ENCODE measurements around the gene BEST4.
"Not testable (repeated sequence)": the region's sequence is repeated elsewhere in the genome, so short reads cannot be mapped to it uniquely, and the experiment has no call there.

The BEST4 gene

GRCh38 chr1:44776730-44777068 is 11.3 kb downstream of the BEST4 start:
- DNase-seq, result no peak

- DNase-seq, result no peak
These were observed 11.8 kb downstream of the BEST4 start for GRCh38 chr1:44775930-44776729.

DNA sequence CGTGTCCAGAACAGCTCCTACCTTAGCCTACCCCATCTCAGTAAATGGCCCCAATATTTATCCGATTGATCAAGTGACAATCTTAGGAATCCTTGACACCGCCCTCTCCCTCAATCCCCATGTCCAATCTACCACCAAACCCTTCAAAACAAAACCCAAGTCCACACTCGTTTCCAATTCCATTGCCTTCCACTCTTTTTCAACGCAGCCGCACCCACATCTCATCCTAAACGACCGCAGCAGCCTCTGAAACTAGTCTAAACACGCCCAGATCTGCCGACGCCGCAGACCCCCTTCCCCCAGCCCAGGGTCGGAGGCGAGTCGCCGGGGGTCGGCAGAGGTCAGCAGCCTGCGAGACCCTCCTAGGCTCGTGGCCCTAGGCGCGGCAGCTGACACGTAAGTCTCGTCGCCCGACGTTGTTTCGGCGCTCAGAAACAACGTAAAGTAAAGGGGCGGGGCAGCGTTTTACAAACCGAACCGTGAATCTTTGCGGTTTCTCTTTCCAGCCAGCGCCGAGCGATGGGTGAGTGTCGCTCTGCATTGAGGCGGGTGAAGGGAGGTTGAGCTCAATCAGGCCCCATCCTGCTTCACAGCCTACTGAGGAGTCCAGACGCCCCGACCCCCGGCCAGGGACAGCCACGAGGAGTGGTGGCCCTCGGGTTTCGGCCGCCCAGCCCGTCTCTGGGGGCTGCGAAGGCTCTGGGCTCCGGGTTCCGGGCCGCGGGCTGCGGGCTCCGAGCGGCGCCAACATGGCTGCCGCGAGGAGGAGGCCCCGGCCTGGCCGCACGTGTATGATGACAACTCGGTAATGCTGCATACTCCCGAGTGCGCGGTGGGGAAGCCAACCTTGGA is 12.7 kb downstream of the BEST4 start, which contains the start of gene RPS8:
Gene RPS8, plus strand, starts transcription at position 463 of the 852 bp plus-strand sequence. Its CDS starts 57 bp downstream, at position 520.
- peak; percentile 96 for DNase-seq

- DNase-seq, result not testable (repeated sequence)
These were observed 21.5 kb downstream of the BEST4 start for GRCh38 chr1:44766421-44766820.

GRCh38 chr1:44760876-44761275 is 27.1 kb downstream of the BEST4 start:
- DNase-seq, result no peak

DNA sequence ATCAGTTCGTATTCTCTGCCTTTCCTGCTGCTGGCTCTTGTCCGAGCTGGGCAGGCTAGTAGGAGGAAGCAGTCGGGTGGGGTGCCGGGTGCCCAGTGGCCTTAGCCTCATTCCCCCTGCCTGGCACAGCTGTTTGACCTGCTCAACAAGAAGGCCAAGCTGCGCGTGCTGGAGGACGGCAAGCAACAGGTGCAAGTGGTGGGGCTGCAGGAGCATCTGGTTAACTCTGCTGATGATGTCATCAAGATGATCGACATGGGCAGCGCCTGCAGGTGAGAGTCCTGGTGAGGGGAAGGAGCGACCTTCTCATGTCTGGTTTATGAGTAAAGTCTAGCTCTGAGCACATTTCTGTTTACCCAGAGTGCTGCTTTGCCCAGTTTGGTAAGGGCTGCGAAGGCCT is 28.9 kb downstream of the BEST4 start:
- DNase-seq, result no peak

- no peak for DNase-seq
These were observed 30.6 kb downstream of the BEST4 start for GRCh38 chr1:44757420-44757819.

- no peak for DNase-seq
These were observed 40.1 kb downstream of the BEST4 start for GRCh38 chr1:44747878-44748277.

DNA sequence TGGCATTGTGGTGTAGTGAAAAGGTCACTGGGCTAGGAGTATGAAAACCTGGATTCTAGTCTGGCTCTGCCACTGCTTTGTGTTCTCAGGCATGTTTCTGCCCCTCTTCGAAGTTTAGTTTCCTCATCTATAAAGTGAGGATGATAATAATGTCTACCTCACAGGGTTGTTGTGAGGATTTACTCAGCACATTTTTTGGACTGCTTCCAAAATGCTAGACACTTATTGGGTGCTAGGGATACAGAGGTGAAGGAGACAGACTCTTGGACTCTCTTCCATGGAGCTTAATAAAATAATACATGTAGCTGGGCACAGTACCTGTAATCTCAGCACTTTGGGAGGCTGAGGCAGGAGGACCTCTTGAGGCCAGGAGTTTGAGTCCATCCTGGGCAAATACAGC is 44.8 kb downstream of the BEST4 start:
- no peak for DNase-seq

GRCh38 chr1:44740179-44740617 is 47.8 kb downstream of the BEST4 start:
- DNase-seq, result peak; percentile 27

DNA sequence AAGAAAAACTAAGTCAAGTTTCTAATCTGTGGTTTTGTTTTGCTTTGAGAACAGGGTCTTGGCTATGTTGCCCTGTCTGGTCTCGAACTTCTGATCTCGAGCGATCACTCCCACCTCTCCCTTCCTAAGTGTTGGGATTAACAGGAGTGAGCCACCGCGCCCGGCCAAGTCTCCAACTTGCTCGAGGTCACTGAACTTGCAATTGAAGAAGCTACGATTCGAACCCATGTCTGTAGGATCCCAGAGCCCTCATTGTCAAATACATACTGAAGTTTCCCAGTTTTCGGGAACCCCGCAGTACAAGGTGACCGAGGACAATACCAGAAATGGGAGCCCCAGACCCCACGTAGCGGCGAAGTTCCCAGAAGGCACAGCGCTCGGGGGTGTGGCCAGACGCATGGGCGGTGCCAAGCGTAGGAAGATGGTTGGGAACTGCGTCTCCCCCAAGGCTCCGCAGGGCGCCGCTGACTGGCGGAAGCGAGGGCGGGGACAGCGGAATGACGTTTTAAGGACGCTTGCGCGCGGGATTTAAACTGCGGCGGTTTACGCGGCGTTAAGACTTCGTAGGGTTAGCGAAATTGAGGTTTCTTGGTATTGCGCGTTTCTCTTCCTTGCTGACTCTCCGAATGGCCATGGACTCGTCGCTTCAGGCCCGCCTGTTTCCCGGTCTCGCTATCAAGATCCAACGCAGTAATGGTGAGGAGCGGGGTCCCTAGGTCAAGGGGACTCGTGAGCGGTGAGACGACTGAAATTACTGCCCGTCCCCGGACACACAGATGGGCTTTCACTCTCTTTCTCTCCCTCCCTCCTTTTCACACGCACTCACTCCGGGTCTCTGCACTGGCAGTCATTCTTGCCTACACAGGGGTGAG is 48.4 kb downstream of the BEST4 start, which contains the start of gene KIF2C:
Gene KIF2C, plus strand, starts transcription at position 531 of the 872 bp plus-strand sequence. Its CDS starts 96 bp downstream, at position 627.
- peak; percentile 99 for DNase-seq

DNA sequence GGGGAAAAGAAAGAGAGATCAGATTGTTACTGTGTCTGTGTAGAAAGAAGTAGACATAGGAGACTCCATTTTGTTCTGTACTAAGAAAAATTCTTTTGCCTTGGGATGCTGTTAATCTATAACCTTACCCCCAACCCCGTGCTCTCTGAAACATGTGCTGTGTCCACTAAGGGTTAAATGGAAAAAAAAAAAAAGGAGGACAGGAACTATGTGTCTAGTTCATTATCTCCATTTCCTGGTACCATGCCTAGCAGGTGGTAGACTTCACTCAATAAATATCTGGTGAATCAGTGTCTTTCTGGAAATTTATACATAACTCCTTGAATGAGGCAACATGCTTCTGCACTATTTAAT is 49.0 kb downstream of the BEST4 start:
- not testable (repeated sequence) for DNase-seq

GRCh38 chr1:44735992-44736391 is 52.0 kb downstream of the BEST4 start:
- DNase-seq, result no peak

- DNase-seq, result no peak
These were observed 54.2 kb downstream of the BEST4 start for GRCh38 chr1:44733784-44734183.
